Measurements from ENCODE around the gene TMED5.
"Not testable (repeated sequence)": the region's sequence is repeated elsewhere in the genome, so short reads cannot be mapped to it uniquely, and the experiment has no call there.

TMED5 gene

GRCh38 chr1:93179886-93180722 is at the start of gene TMED5:
TSS of gene TMED5 (minus strand) at chr1:93180413. CDS start at chr1:93180242, 171 bp downstream.
- DNase-seq (ENCODE audit: low spot score) = peak; percentile 88

- DNase-seq (ENCODE audit: low spot score) = no peak
Observed at GRCh38 chr1:93223023-93223675, 42.9 kb upstream of the TMED5 start.

- no peak for DNase-seq (ENCODE audit: low spot score)
Observed at GRCh38 chr1:93221913-93222312, 41.7 kb upstream of the TMED5 start.

- not testable (repeated sequence) for DNase-seq (ENCODE audit: low spot score)
Observed at GRCh38 chr1:93220716-93221115, 40.5 kb upstream of the TMED5 start.

GRCh38 chr1:93219443-93219842 is 39.2 kb upstream of the TMED5 start:
- no peak for DNase-seq (ENCODE audit: low spot score)

- DNase-seq (ENCODE audit: low spot score) = no peak
Observed at GRCh38 chr1:93215322-93215721, 35.1 kb upstream of the TMED5 start.

- DNase-seq (ENCODE audit: low spot score) = no peak
Observed at GRCh38 chr1:93207211-93207610, 27.0 kb upstream of the TMED5 start.

- DNase-seq (ENCODE audit: low spot score) = no peak
Observed at GRCh38 chr1:93206567-93206954, 26.3 kb upstream of the TMED5 start.

- no peak for DNase-seq (ENCODE audit: low spot score)
Observed at GRCh38 chr1:93205892-93206566, 25.8 kb upstream of the TMED5 start.

- no peak for DNase-seq (ENCODE audit: low spot score)
Observed at GRCh38 chr1:93200714-93201113, 20.5 kb upstream of the TMED5 start.

- DNase-seq (ENCODE audit: low spot score) = no peak
Observed at GRCh38 chr1:93200086-93200620, 19.9 kb upstream of the TMED5 start.

- DNase-seq (ENCODE audit: low spot score) = no peak
Observed at GRCh38 chr1:93199150-93199549, 18.9 kb upstream of the TMED5 start.

- DNase-seq (ENCODE audit: low spot score) = no peak
Observed at GRCh38 chr1:93196591-93196990, 16.4 kb upstream of the TMED5 start.

GRCh38 chr1:93194231-93194990 is 14.2 kb upstream of the TMED5 start:
- DNase-seq (ENCODE audit: low spot score) = no peak

GRCh38 chr1:93190432-93190831 is 10.2 kb upstream of the TMED5 start:
- DNase-seq (ENCODE audit: low spot score) = no peak

GRCh38 chr1:93186667-93187066 is 6.5 kb upstream of the TMED5 start:
- no peak for DNase-seq (ENCODE audit: low spot score)

GRCh38 chr1:93180723-93181613 is 755 bp upstream of the TMED5 start, which contains the start of gene CCDC18:
TSS of gene CCDC18 (plus strand) at chr1:93180724. CDS start at chr1:93183362, 2,638 bp downstream.
- no peak for DNase-seq (ENCODE audit: low spot score)

- no peak for DNase-seq (ENCODE audit: low spot score)
Observed at GRCh38 chr1:93178418-93178817, 1.8 kb downstream of the TMED5 start.

GRCh38 chr1:93177991-93178390 is 2.2 kb downstream of the TMED5 start:
- no peak for DNase-seq (ENCODE audit: low spot score)

- DNase-seq (ENCODE audit: low spot score) = not testable (repeated sequence)
Observed at GRCh38 chr1:93174638-93175037, 5.6 kb downstream of the TMED5 start.

GRCh38 chr1:93172778-93173177 is 7.4 kb downstream of the TMED5 start:
- no peak for DNase-seq (ENCODE audit: low spot score)

Measured in HuH-7 (cell line).